Dermis blood vessel endothelial cell (primary cell): ENCODE results near the gene EIF4H. TPM values are rescaled to one million over a fixed set of nuclear protein-coding genes. Genes with fewer than 3 reads are reported as not detected.
"Not testable (repeated sequence)": the region's sequence is repeated elsewhere in the genome, so short reads cannot be mapped to it uniquely, and the experiment has no call there.

Experiments used
- DNase-seq: peaks from one replicate; pipeline ENCODE4 v3.0.0; 2010
- total RNA-seq: library from RNA; depleted of rRNA; stranded (reverse); fragments of >200 nt; gene quantifications from 2 replicates; pipeline ENCODE4 v1.2.3, GENCODE V29; 2014

EIF4H gene
- total RNA-seq, 1 donor from 2014 or later, result 305 TPM

DNA sequence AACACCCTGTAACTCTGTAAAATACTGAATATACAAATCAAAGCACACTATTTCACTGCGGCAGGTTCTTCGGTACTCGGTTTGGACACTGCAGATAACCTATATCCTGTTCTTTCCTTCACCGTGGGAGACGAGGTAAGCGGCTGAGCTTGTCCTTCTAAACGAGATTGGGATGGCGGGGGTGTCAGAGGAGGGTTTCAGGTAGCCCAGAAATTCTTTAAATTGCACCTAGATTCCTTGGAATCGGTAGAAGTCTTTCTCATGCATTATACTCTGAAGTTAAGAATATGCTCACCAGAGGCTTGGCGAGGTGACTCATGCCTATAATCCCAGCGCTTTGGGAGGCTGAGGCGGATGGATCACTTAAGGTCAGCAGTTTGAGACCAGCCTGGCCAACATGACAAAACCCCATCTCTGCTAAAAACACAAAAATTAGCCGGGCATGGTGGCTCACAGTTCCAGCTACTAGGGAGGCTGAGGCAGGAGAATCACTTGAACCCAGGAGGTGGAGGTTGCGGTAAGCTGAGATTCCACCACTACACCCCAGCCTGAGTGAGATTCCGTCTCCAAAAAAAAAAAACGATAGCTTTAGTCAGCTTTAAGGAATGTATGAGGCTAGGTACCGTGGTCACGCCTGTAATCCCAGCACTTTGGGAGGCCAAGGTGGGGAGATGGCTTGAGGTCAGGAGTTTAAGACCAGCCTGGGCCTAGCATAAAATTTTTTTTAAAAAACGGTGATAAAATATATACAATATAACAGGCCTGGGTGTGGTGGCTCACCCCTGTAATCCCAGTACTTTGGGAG lies 25.6 kb downstream of the EIF4H start:
- DNase-seq, result no peak

GRCh38 chr7:74202841-74203556 lies 28.8 kb downstream of the EIF4H start:
- DNase-seq, result peak; percentile 73

GRCh38 chr7:74203956-74204618 lies 29.9 kb downstream of the EIF4H start:
- DNase-seq, result no peak

- DNase-seq, result not testable (repeated sequence)
These were observed 31.9 kb downstream of the EIF4H start for GRCh38 chr7:74206052-74206451.

DNA sequence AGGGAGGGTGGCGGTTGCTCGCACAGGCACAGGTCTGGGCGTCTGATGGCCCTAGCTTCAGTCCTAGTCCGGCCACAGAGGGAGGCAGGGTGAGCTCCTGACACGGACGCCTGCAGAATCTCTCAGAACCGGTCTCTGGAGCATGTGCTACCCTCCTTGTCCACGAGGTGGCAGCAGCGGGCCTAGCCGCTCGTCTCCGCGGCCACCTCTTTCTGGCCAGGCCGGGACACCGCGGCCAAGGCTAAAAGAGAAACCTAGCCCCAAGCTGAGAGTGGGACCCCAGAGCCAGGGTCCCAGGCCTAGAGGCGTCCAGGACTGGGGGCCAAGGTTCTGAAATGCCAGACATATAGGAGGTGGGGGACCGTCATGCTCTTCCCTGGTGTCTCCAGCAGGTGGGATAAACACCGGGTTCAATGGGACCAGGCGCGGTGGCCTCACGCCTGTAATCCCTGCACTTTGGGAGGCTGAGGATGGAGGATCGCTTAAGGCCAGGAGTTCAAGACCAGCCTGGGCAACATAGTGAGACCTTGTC lies 32.5 kb downstream of the EIF4H start:
- DNase-seq, result peak; percentile 86

GRCh38 chr7:74207586-74207985 lies 33.4 kb downstream of the EIF4H start:
- no peak for DNase-seq

- DNase-seq, result not testable (repeated sequence)
These were observed 34.1 kb downstream of the EIF4H start for GRCh38 chr7:74208241-74208640.

- DNase-seq, result no peak
These were observed 38.5 kb downstream of the EIF4H start for GRCh38 chr7:74212661-74213060.

DNA sequence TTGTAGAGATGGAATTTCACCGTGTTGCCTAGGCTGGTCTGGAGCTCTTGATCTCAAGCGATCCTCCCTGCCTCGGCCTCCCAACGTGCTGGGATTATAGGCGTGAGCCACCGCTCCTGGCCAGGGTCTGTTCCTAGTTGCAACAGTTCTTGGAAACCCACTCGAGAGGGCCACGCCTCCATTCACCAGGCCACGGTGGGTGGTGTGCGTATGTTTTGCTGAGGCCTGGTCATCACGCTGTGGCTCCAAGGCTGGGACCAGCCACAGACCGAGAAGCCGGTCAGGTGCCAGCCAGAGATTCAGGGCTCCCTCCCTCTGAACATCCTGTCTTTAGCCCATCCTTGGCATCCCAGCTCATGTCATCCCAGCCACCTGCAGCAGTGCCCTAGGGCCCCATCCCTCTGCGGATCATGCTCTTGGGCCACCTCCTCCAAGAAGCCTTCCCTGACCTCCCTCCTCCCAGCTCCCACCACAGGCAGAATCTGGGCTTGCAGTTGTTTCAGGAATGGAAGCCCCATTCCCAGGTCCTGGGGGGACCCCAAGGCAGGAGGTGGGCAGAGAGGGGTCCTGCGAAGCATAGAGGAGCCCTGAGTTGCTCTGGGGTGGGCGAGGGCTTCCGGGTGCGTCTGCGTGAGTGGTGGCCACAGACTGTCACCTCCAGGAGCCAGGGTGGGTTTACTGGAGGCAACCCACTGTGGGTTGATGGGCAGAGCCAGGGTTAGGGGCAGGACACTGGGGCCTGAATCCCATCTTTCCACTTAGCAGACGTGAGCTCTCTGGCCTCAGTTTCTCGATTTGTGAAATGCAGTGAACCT lies 40.9 kb downstream of the EIF4H start:
- DNase-seq, result no peak

GRCh38 chr7:74215921-74216320 lies 41.8 kb downstream of the EIF4H start:
- no peak for DNase-seq

- DNase-seq, result no peak
These were observed 42.2 kb downstream of the EIF4H start for GRCh38 chr7:74216361-74216761.

GRCh38 chr7:74217455-74218342 lies 43.5 kb downstream of the EIF4H start:
- no peak for DNase-seq

- DNase-seq, result no peak
These were observed 44.2 kb downstream of the EIF4H start for GRCh38 chr7:74218343-74218698.

- no peak for DNase-seq
These were observed 45.3 kb downstream of the EIF4H start for GRCh38 chr7:74219416-74219815.

- DNase-seq, result no peak
These were observed 46.1 kb downstream of the EIF4H start for GRCh38 chr7:74220229-74220628.

- DNase-seq, result no peak
These were observed 47.6 kb downstream of the EIF4H start for GRCh38 chr7:74221713-74222112.

GRCh38 chr7:74222851-74223710 lies 48.9 kb downstream of the EIF4H start:
- no peak for DNase-seq

DNA sequence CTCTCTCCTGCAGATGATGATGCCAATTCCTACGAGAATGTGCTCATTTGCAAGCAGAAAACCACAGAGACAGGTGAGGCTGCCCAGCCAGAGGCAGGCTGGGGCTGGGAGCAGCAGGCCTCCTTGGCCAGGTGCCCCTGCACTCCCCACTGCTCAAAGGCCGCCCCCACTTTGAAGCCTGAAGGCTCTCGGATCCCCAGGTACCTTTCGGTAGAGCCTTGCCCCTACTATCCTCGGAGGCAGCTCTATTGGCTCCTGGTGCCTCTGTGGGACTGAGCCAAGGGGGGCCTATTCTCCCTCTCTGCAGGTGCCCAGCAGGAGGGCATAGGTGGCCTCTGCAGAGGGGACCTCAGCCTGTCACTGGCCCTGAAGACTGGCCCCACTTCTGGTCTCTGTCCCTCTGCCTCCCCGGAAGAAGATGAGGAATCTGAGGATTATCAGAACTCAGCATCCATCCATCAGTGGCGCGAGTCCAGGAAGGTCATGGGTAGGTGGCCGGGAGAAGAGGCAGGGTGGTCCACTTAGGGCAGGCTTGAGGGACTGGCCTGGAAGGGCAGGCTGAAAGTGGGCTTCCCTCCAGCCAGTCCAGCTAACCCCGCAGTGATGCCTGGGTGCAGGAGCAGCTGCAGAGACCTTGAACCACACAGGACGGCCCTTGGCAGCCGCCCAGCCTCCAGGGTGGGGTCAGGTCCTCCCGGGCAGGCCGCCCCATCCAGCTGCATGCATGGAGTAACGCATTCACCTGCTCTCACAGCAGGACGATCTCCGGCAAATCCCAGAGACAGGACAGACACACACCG lies 49.8 kb downstream of the EIF4H start:
- no peak for DNase-seq

GRCh38 chr7:74224511-74224832 lies 50.3 kb downstream of the EIF4H start:
- no peak for DNase-seq

GRCh38 chr7:74224907-74225306 lies 50.8 kb downstream of the EIF4H start:
- not testable (repeated sequence) for DNase-seq
